ENCODE results near the gene DRICH1. TPM values are rescaled to one million over a fixed set of nuclear protein-coding genes. Genes with fewer than 3 reads are reported as not detected.
"Not testable (repeated sequence)": the region's sequence is repeated elsewhere in the genome, so short reads cannot be mapped to it uniquely, and the experiment has no call there.

Gene DRICH1
- 0.39 TPM for total RNA-seq

DNA sequence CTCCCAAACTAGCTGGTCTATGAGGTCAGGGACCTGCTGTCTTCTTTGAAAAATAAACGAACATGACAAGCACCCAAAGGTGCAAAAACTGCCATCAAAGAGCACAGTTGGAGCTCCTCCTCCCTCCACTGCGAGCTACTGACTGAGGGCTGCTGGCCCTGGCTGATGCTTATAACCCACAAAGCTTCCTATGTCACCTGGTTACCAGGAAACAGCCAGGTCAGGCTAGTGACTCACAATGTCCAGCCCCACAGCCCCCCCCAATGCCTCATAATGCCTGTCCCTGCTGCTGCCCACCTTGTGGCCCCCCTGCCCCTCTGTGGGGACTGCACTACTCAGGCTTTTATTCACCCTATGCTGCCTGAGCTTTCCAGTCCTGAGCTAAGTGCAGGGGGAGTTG, at the start of gene DRICH1:
Gene DRICH1 (minus strand): TSS at position 144 of the 400 bp plus-strand sequence. CDS start 298 bp downstream, outside the sequence.
- no peak for DNase-seq

DNA sequence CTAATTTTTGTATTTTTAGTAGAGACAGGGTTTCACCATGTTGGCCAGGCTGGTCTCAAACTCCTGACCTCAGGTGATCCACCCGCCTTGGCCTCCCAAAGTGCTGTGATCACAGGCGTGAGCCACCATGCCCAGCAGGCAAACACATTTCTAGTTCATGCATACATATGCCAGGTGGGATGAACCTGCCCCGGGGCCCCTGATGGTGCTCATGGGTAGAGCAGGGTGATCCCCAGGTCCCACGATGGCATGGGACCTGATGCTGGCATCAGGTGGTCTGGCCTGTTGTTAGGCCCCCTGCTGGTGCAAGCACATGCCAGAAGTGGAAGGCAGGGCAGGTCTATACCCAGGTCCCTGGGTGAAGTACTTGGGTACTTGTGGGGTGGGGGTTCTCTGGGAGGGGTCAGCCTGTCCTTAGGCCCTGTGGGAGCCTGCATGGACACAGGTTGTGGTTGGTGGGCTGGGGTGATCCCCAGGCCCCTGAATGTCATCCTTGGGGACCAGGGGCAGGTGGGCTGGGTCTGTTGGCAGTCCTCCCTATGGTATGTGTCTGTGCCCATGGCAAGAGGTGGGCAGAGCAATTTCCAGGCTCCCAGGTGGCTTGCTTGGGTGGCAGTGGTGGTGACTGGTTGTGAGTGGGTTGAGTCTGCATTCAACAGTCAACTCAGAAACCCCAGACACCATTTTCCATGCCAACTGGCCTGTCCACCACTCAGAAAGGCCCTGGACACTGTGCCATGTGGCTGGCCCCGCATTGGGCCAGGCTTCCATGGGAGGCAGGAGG, 49.1 kb upstream of the DRICH1 start:
- DNase-seq = no peak

- DNase-seq = no peak
Observed at GRCh38 chr22:23678133-23678532, 46.0 kb upstream of the DRICH1 start.

- DNase-seq = no peak
Observed at GRCh38 chr22:23677701-23677995, 45.5 kb upstream of the DRICH1 start.

GRCh38 chr22:23676841-23677700, 45.0 kb upstream of the DRICH1 start:
- not testable (repeated sequence) for DNase-seq

DNA sequence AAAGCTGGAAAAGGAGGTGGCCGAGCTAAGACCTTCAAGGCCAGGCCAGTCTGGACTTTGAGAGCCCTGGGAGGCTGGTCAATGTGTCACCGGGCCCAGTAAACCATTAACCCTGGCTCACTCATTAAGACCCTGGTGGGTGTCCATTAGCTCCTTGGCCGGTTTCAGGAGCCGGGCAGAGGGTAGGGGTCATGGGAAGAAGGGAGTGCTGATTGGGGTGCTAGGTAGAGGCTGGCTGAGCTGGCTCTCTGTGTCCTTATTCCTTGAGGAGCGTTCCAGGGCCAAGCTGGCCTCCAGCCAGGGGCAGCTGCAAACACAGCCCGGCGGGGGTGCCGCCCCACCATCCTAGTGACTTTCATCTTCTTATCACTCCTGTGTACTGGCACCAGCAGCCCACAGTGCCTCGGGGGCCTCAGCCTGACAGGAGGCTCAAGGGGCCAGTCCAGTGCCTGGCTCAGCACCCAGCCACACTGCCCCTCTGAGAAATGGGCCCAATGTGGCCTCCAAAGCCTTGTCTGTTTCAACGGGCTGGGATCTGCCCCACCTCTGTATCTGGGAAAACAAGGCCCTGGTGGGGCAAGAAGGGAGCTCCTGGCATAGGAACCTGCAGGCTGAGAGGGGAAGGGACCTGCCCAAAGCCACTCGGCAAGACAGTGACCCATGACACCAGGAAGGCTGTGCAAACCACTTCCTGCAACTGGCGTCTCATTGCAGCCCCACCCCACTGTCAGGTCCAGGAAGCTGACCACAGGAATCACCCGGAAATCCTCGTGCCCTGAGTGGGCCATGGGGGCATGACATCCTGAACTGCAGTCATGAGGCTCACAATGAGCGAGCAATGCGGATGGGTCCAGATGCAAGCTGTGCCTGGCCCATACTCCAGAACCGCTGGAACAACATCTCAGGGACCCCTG, 43.6 kb upstream of the DRICH1 start:
- no peak for DNase-seq

- DNase-seq = not testable (repeated sequence)
Observed at GRCh38 chr22:23674886-23675501, 42.9 kb upstream of the DRICH1 start.

GRCh38 chr22:23673826-23674690, 41.9 kb upstream of the DRICH1 start:
- DNase-seq = no peak

DNA sequence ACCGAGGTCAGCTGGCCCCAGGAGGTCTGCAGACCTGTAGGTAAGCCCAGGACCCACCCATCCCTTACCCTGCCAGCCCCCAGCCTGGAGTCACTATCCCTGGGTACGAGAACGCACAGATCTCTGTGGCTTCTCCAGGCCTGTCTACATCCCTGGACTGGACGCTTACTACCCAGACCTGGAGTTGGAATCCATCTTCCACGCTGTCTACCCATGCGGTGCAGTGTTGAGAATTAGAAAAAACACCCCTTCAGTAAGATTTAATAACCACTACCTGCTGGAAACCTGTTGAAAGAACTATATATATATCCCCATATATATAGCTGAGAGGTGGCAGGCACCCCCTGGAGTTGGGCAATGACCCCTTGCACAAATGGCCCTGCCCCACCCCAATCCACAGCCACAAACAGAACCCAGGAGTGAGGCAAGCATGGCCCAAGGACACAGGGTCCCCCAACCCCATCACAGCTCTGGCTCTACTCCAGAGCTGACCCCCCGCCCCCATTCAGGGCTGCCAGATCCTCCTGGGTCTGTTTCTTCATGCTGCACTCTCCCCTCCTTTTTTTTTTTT, 41.0 kb upstream of the DRICH1 start:
- no peak for DNase-seq

DNA sequence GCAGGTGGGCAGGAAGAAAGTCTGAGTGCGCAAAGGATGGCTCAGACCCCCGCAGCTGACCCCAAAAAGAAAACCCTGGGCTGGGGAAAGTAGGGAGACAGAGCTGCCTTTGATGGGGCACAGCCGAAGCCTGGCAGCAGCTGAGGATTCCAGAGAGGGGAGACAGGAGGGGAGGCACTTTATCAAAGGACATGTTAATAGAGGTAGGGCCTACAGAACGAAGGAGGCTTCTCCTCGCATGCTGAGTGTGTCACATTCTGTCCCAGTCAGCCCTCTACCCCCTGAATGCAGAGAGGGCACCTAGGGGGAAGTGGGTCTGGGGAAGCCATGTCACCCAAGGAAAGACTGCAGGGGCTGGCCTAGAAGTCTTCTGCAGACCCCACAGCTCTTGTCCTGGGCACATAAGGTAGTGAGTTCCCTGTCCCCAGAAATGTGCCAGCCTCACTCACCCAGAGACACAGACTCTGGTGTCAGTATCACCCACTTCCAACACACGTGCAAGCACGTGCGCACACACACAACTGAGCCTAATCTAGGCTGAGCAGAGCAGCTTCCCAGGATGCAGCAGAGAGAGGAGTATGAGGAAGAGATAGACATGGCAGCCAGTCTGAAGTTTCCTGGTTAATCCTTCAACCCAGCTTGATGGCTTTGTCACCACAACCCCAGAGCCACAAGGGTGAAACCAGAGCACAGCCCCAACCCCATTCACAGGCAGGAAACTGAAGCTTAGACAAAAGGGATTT, 40.4 kb upstream of the DRICH1 start:
- DNase-seq = not testable (repeated sequence)

GRCh38 chr22:23671387-23671786, 39.3 kb upstream of the DRICH1 start:
- DNase-seq = not testable (repeated sequence)

DNA sequence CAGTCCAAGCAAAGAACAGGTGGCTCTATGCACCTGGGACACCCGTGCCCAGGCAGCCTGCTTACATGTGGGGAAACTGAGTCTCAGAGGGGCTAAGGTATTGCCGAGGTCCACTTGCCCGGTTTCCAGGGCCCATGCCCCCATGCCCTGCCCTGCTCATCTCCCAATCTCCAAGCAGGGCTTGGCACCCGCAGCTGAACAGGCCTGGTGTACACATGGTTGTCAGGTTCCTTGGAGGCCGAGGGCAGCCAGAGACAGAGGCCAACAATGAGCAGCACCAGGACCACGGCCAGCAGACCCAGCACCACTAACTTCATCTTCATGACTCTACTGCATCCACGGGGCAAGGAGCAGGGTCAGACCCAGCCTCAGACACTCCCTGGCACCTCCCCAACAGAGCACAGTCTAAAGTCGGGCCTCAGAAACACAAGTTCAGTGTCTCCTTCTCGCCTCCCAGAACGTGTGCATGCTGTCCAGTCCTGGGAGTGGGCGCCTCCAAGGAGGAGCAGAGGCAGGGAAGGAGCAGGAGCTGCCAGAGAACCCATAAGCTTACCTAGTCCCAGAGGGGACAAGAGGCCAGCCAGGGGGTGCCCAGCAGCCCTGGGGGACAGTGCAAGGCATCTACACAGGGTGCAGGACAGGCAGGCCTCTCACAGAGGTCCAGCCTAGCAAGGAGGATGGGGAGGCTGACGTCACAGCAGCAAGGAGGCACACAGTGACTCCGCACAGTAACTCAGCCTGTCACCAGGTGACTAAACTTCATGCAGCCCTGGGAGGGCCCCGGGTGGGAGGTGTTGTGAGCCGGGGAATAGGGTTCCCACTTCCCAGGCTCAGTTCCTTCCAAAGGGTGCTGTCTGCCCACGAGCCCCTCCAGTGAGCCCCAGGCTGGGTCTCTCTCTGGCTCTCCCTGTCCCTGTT, 38.5 kb upstream of the DRICH1 start:
- DNase-seq = no peak

DNA sequence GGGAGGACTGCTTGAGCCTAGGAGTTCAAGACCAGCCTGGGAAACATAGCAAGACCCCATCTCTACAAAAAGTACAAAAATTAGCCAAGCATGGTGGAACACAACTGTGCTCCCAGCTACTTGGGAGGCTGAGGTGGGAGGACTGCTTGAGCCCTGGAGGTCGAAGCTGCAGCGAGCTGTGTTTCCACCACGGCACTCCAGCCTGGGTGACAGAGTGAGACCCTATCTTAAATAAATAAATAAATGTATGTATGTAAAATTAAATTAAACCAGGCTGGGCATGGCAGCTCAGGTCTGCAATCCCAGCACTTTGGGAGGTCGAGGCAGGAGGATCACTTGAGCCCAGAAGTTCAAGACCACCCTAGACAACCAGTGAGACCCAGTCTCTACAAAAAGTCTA, 28.3 kb upstream of the DRICH1 start:
- not testable (repeated sequence) for DNase-seq

GRCh38 chr22:23657727-23658126, 25.6 kb upstream of the DRICH1 start:
- no peak for DNase-seq

- no peak for DNase-seq
Observed at GRCh38 chr22:23655891-23656475, 23.9 kb upstream of the DRICH1 start.

- DNase-seq = no peak
Observed at GRCh38 chr22:23652711-23653110, 20.6 kb upstream of the DRICH1 start.

GRCh38 chr22:23652286-23652685, 20.2 kb upstream of the DRICH1 start:
- DNase-seq = no peak

- no peak for DNase-seq
Observed at GRCh38 chr22:23651676-23652075, 19.6 kb upstream of the DRICH1 start.

Measured in skin of body (tissue), 2 donors.